ENCODE data around the gene CBLN3. TPM values are rescaled to one million over a fixed set of nuclear protein-coding genes. Genes with fewer than 3 reads are reported as not detected.
A peak's percentile ranks its signal among the peaks of the same experiment; 100 is the strongest.

The CBLN3 gene
- total RNA-seq, 4 donors from 2014 or later: 0.13 to 0.95 (median 0.85) TPM; not detected in 1

DNA sequence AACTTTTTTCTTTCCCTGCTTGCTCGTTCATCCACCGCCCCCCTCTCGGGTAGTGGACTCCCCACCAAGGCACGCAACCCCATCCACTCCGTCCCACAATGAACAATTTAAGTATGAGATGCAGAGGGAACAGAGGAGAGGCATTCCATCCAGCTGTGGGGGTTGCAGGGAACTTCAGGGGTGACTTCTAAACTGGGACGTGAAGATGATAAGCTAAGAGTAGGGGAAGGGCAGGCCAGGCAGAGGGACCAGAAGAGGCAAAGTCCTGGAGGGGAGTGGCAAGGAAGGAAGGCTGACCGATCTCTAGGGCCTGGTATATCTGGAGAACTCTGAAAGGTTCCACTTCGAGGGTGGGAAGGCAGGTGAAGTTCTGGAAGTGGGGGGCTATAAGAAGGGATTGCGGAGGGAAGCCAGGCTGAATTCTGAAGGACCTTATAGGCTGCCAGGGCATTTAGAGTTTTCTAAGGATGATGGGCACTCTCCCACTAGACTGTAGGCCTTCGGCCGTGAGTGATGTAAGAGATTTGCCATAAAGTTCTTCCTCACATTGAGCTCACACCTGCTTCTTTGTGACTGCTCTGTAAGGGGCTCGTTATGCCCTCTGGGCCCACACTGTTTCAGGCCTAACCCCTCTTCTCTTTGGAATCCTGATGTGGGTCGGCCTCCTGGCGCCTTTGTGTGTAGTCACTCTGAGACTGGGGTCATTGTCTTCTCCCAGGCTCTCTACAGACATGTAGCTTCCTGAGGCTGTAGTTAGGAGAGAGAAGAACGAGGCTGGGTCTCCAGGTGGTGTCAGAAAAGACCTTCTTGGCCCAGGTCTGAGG is 49.3 kb downstream of the CBLN3 start:
- H3K27ac ChIP-seq: peak overlapping the region in 1 of 4 donors; percentile 68
- H3K36me3 ChIP-seq: peaks cover 0 to 15% (median 0%) of the 10 kb centered on the region in 3 donors
- WGBS, 2 donors: 71 to 84% methylated on average over 14 to 15 of the region's 15 CpGs
- no peaks in the 10 kb centered on the region for H3K9me3 ChIP-seq
- H3K27me3 ChIP-seq: no peaks in the 10 kb centered on the region
- no peak for DNase-seq
- H3K4me1 ChIP-seq: peaks cover 17 to 65% (median 20%) of the 10 kb centered on the region in 3 donors
- TF ChIP-seq POLR2A (IDR thresholded peaks at IDR 0.05): no peak
- TF ChIP-seq, protein P1, sequence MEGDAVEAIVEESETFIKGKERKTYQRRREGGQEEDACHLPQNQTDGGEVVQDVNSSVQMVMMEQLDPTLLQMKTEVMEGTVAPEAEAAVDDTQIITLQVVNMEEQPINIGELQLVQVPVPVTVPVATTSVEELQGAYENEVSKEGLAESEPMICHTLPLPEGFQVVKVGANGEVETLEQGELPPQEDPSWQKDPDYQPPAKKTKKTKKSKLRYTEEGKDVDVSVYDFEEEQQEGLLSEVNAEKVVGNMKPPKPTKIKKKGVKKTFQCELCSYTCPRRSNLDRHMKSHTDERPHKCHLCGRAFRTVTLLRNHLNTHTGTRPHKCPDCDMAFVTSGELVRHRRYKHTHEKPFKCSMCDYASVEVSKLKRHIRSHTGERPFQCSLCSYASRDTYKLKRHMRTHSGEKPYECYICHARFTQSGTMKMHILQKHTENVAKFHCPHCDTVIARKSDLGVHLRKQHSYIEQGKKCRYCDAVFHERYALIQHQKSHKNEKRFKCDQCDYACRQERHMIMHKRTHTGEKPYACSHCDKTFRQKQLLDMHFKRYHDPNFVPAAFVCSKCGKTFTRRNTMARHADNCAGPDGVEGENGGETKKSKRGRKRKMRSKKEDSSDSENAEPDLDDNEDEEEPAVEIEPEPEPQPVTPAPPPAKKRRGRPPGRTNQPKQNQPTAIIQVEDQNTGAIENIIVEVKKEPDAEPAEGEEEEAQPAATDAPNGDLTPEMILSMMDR (IDR thresholded peaks at IDR 0.05): no peak
- intact Hi-C loops (cut with DNase I): no loop called here
- H3K4me3 ChIP-seq: no peak overlapping the region

DNA sequence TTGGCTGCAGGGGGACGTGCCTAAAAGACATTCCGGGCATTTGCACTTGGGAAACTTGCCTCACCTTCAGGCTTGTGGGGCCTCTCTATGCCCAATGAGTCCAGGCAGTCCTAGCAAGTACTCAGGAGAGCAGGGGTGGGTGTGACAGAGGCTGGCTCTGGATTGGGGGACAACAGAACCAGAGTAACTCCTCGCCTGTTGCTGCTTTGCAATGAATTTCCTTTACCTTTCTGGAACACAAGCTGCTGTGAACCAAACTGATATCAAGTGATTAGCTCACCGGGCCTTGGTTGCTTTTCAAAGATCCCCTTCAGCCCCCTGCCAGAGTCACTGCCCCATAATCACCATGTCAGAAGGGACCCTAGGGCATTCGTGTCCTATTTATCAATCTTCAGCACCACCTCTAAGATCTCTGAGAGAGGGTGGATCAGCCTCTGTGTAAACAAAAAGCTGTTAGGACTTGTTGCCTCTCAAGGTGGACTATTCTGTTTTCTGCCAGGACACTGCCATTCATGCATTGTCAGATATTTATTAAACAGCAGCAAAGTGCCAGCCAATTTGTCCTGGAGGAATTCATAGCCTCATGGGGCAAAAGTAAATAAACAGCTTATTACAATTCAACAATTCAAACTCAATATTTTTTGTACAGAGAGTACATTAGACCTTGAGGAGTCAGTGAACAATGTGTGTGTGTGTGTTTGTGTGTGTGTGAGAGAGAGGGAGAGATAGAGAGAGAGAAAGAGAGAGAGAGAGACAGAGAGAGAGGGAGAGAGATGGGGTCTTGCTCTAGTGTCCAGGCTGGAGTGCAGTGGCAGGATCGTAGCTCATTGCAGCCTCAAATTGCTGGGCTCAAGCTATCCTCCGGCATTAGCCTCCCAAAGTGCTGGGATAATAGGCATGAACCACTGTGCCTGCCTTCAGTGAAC is 50.2 kb downstream of the CBLN3 start:
- TF ChIP-seq, protein P1 (IDR thresholded peaks at IDR 0.05): no peak
- TF ChIP-seq POLR2A (IDR thresholded peaks at IDR 0.05): no peak
- H3K4me3 ChIP-seq: no peak overlapping the region
- H3K36me3 ChIP-seq: peaks cover 0 to 23% (median 0%) of the 10 kb centered on the region in 3 donors
- H3K27me3 ChIP-seq: no peaks in the 10 kb centered on the region
- DNase-seq: no peak
- peak overlapping the region; percentile 21 to 68 (median 48) for H3K27ac ChIP-seq
- 45 to 63% methylated on average over 5 to 7 of the region's 7 CpGs for WGBS, 2 donors
- no peaks in the 10 kb centered on the region for H3K9me3 ChIP-seq
- intact Hi-C loops (cut with DNase I): no loop called here
- peaks cover 17 to 65% (median 20%) of the 10 kb centered on the region in 3 donors for H3K4me1 ChIP-seq

- Histone ChIP-seq H3K27me3 (no peaks in the 10 kb centered on the region), H3K36me3 (peaks cover 0 to 32% (median 0%) of the 10 kb centered on the region in 3 donors), H3K27ac (peak overlapping the region; percentile 21 to 68 (median 48)), H3K4me3 (no peak overlapping the region), H3K9me3 (no peaks in the 10 kb centered on the region), H3K4me1 (peaks cover 17 to 66% (median 20%) of the 10 kb centered on the region in 3 donors)
- intact Hi-C loops (cut with DNase I): no loop called here
- TF ChIP-seq POLR2A (IDR thresholded peaks at IDR 0.05): no peak
- TF ChIP-seq, protein P1 (IDR thresholded peaks at IDR 0.05): no peak
- WGBS, 2 donors: 56% methylated on average over 3 of the region's 3 CpGs; no CpG with 5 or more reads in 1 of the 2 donors
- DNase-seq: no peak
These were observed 51.1 kb downstream of the CBLN3 start for GRCh38 chr14:24378327-24378726.

GRCh38 chr14:24377657-24378056 is 51.8 kb downstream of the CBLN3 start:
- H3K9me3 ChIP-seq: no peaks in the 10 kb centered on the region
- intact Hi-C loops (cut with DNase I): no loop called here
- H3K4me1 ChIP-seq: peaks cover 17 to 71% (median 20%) of the 10 kb centered on the region in 3 donors
- no peak for DNase-seq
- H3K36me3 ChIP-seq: peaks cover 0 to 37% (median 0%) of the 10 kb centered on the region in 3 donors
- TF ChIP-seq, protein P1 (IDR thresholded peaks at IDR 0.05): no peak
- no peaks in the 10 kb centered on the region for H3K27me3 ChIP-seq
- H3K27ac ChIP-seq: peak overlapping the region in 2 of 4 donors; percentile 11 to 68
- 45 to 56% methylated on average over 2 of the region's 2 CpGs for WGBS, 2 donors
- H3K4me3 ChIP-seq: no peak overlapping the region
